Hepatocyte (in vitro differentiated cells): ENCODE measurements around the gene ZSWIM7. TPM values are rescaled to one million over a fixed set of nuclear protein-coding genes. Genes with fewer than 3 reads are reported as not detected.

ENCODE experiments used
- DNase-seq: peaks from one replicate; pipeline ENCODE4 v3.0.0-alpha.2; 2016; ENCODE audit warnings: low spot score
- H2AFZ ChIP-seq: fragments of 200-600 bp; sonication (generic); 2 replicates; pipeline ENCODE4 v1.6.0; 2016; ENCODE audit warnings: antibody characterized with exemption, mild to moderate bottlenecking
- H3K27ac ChIP-seq: fragments of 200-600 bp; sonication (generic); 2 replicates; pipeline ENCODE4 v1.5.1; 2016; ENCODE audit warnings: mild to moderate bottlenecking
- H3K27me3 ChIP-seq: fragments of 200-600 bp; sonication (generic); 2 replicates; pipeline ENCODE4 v1.6.1; 2016
- H3K36me3 ChIP-seq: fragments of 200-600 bp; sonication (generic); replicated peaks from 2 replicates; pipeline ENCODE4 v1.5.1; 2016; ENCODE audit warnings: low read depth; ENCODE audit not compliant: insufficient read depth
- H3K4me1 ChIP-seq: fragments of 200-600 bp; sonication (generic); 2 replicates; pipeline ENCODE4 v1.5.1; 2016; ENCODE audit warnings: mild to moderate bottlenecking, moderate library complexity; ENCODE audit not compliant: insufficient read depth
- H3K4me2 ChIP-seq: fragments of 200-600 bp; sonication (generic); 2 replicates; pipeline ENCODE4 v1.6.0; 2016
- H3K4me3 ChIP-seq: fragments of 200-600 bp; sonication (generic); 2 replicates; pipeline ENCODE4 v1.5.1; 2016; ENCODE audit warnings: mild to moderate bottlenecking
- H3K79me2 ChIP-seq: fragments of 200-600 bp; sonication (generic); 2 replicates; pipeline ENCODE4 v1.6.0; 2017; ENCODE audit warnings: mild to moderate bottlenecking
- H3K9me2 ChIP-seq: fragments of 200-600 bp; sonication (generic); replicated peaks from 2 replicates; pipeline ENCODE4 v1.6.0; 2017; ENCODE audit warnings: mild to moderate bottlenecking; ENCODE audit not compliant: insufficient read depth
- H3K9me3 ChIP-seq: fragments of 200-600 bp; sonication (generic); 2 replicates; pipeline ENCODE4 v1.5.1; 2016; ENCODE audit warnings: low read depth, mild to moderate bottlenecking
- H4K20me1 ChIP-seq: fragments of 200-600 bp; sonication (generic); 2 replicates; pipeline ENCODE4 v1.6.0; 2016; ENCODE audit warnings: mild to moderate bottlenecking; ENCODE audit not compliant: insufficient read depth, poor library complexity, severe bottlenecking
- CTCF ChIP-seq: fragments of 200-600 bp; sonication (generic); IDR thresholded peaks from 2 replicates; pipeline ENCODE4 v1.5.1; 2016; ENCODE audit warnings: antibody characterized with exemption, mild to moderate bottlenecking; ENCODE audit not compliant: poor library complexity
- EZH2 ChIP-seq: fragments of 200-600 bp; sonication (generic); IDR thresholded peaks from 2 replicates; pipeline ENCODE4 v1.6.1; 2016; ENCODE audit warnings: antibody characterized with exemption, mild to moderate bottlenecking, borderline replicate concordance
- EZH2phosphoT487 ChIP-seq: fragments of 200-600 bp; sonication (generic); IDR thresholded peaks from one replicate; pipeline ENCODE4 v1.6.1; 2018; ENCODE audit warnings: antibody characterized with exemption, mild to moderate bottlenecking, low read depth, moderate library complexity; ENCODE audit not compliant: unreplicated experiment, severe bottlenecking
- WGBS: methylation state at CpG from one replicate; pipeline ENCODE4 v1.1.6; 2016; ENCODE audit warnings: low lambda C conversion rate; ENCODE audit errors: missing lambda C conversion rate; 5-methylcytosine and 5-hydroxymethylcytosine counted together
- polyA plus RNA-seq: library from polyadenylated mRNA; unstranded; fragments of >200 nt; fragmentation: Nextera tagmentation; extraction: Ambion mirVana; gene quantifications from 2 replicates; pipeline ENCODE4 v1.2.1, GENCODE V29; 2016
- total RNA-seq: library from RNA; depleted of rRNA; stranded (reverse); fragments of >200 nt; gene quantifications from 2 replicates; pipeline ENCODE4 v1.2.3, GENCODE V29; 2014

Gene ZSWIM7
- total and polyA plus RNA-seq, 2 experiments from 2014 or later, result 27.0 to 46.8 TPM

DNA sequence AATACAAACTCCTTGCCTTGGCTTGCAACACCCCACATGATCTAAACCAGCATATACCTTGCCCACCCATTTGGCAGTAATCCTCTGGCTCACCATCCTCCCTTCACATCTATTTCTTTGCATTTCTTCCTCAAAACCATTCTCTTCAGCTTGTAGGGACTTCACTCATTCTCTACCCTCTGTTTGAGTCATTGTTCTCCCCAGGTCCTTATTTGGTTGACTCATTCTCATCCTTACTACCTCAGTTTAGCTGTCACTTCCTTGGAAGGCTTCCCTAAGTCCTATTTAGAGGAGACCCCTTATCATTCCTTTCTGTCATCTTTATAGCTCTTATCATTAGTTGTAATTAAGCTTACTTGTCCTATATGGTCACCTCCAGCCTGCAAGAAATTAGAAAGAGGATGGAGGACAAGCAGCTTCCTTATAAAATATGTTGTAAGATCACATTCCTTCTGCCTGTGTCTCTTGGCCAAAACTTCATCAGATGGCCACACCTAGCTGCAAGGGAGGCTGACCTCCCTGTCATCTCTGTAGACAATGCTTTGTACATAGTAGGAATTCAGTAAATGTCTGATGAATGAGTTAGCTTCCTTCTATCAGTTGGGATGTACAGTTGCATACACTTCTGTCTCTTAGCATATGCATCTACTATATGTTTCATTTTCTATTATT, 1.9 kb upstream of the ZSWIM7 start:
- H3K79me2 ChIP-seq, result peaks cover 38% of the 10 kb centered on the region
- peaks cover 10% of the 10 kb centered on the region for H4K20me1 ChIP-seq
- peak overlapping the region; percentile 85 for H3K4me2 ChIP-seq
- H3K4me1 ChIP-seq, result no peaks in the 10 kb centered on the region
- H3K9me2 ChIP-seq, result no peaks in the 10 kb centered on the region
- H3K27ac ChIP-seq, result peak overlapping the region; percentile 97
- TF ChIP-seq CTCF, result no peak
- DNase-seq, result no peak
- no peak overlapping the region for H2AFZ ChIP-seq
- peaks cover 5% of the 10 kb centered on the region for H3K36me3 ChIP-seq
- H3K9me3 ChIP-seq, result peaks cover 8% of the 10 kb centered on the region
- peak overlapping the region; percentile 83 for H3K4me3 ChIP-seq
- no peaks in the 10 kb centered on the region for H3K27me3 ChIP-seq

DNA sequence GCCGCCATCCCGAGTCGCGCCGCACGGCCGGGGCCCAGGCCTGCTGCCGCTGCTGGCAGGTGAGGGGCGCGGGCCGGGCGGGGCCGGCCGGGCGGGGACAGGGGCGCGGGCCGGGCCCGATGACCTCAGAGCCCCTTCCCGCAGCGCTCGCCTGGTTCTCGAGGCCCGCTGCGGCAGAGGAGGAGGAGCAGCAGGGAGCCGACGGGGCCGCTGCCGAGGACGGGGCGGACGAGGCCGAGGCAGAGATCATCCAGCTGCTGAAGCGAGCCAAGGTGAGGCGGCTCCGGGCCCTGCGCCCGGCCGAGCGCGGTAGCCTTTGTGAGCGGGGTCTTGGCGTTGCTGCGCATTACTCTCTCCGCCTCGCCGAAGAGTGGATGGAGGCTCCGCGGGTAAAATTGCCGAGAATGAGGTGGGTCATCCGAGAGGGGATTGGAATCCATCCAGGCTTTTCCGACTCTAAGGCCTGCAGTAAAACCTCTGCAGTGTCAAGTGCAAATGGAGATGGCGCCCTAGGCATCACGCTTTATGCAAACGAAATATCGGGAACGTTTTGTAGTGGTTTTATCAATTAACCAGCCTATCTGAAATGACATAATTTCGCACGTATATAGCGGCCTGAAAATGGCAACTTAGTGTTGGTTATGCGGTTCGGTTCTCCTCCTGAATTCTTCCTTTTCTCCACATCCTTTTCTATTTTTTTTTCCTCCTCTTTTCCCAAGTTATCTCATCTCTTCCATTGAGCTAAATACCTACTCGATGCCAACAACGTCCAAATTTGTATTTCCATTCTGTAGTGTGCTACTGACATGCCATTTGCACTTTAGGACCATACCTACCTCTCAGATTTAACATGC, 697 bp upstream of the ZSWIM7 start:
- peaks cover 10% of the 10 kb centered on the region for H4K20me1 ChIP-seq

GRCh38 chr17:15998031-15998562, 1.4 kb downstream of the ZSWIM7 start:
- H4K20me1 ChIP-seq, result peaks cover 10% of the 10 kb centered on the region
- H3K4me2 ChIP-seq, result peak overlapping the region; percentile 85
- H2AFZ ChIP-seq, result no peak overlapping the region
- no peaks in the 10 kb centered on the region for H3K9me2 ChIP-seq
- peak overlapping the region; percentile 11 for H3K27ac ChIP-seq
- peaks cover 8% of the 10 kb centered on the region for H3K9me3 ChIP-seq
- no peak overlapping the region for H3K4me3 ChIP-seq
- H3K79me2 ChIP-seq, result peaks cover 50% of the 10 kb centered on the region
- no peak for TF ChIP-seq EZH2
- no peak for TF ChIP-seq EZH2phosphoT487
- TF ChIP-seq CTCF, result no peak
- 84% methylated on average over 4 of the region's 4 CpGs for WGBS
- no peaks in the 10 kb centered on the region for H3K4me1 ChIP-seq
- H3K36me3 ChIP-seq, result peaks cover 5% of the 10 kb centered on the region
- no peak for DNase-seq
- no peaks in the 10 kb centered on the region for H3K27me3 ChIP-seq

More for the DNA sequence above, 697 bp upstream of the ZSWIM7 start:
- Histone ChIP-seq H3K9me2 (no peaks in the 10 kb centered on the region), H3K27ac (peak overlapping the region; percentile 97), H3K9me3 (peaks cover 8% of the 10 kb centered on the region), H3K4me3 (peak overlapping the region; percentile 83), H3K27me3 (no peaks in the 10 kb centered on the region), H3K4me2 (peak overlapping the region; percentile 85), H3K79me2 (peaks cover 48% of the 10 kb centered on the region), H3K36me3 (peaks cover 5% of the 10 kb centered on the region), H2AFZ (peak overlapping the region; percentile 70), H3K4me1 (no peaks in the 10 kb centered on the region)
- DNase-seq, result peak; percentile 80
- 3% methylated on average over 35 of the region's 64 CpGs for WGBS
- no peak for TF ChIP-seq CTCF
- TF ChIP-seq EZH2phosphoT487, result no peak
- TF ChIP-seq EZH2, result no peak
